CMK (cell line): Measurements from ENCODE around the gene CGA.

ENCODE experiments used
- DNase-seq: peaks from one replicate; pipeline ENCODE4 v3.0.0-alpha.2; 2010; ENCODE audit warnings: low read depth

CGA gene

DNA sequence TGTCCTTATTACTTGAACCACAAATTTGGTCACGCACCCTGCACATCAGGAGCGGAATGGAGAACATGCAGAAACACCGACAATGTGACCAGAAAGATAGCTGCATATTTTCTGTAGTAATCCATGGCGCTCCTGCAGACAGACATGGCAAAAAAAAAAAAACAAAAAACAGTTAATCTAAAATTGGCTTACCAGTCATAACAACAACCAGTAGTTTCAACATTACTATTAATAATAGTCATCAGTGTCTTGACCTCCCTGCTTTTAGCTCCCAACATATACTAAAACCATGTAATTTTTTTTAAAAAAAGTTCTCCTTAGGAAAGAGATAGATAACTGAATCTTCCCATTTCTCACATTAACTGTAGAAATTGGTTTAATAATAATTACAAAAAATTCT lies 6.8 kb downstream of the CGA start:
- peak; percentile 31 for DNase-seq

DNA sequence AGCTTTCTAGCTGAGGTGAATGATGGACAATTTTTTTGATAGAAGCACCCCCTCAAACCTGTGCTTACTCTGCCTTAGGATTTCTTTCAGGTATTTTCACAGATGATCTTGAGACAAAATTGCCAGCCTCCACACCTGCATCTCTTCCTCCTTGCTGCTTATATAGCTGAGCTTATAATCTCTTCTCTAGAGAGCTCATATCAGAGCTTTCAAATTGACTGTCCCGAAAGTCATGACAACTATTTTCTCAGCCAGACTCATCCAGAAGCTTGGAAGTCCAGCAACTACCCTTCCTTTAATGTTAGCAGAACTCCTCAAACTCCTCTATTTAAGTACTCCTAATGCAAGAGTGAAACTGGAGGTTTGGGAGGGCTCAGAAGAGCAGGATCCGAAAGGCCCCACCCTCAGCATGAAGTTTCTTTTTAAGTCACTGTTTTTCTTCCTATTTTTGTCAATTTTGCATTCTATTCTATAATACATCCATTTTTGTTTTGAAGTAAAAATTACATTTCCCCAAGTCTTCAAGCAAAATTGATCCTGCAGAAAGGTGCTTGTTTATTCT lies 12.7 kb downstream of the CGA start:
- DNase-seq, result no peak

DNA sequence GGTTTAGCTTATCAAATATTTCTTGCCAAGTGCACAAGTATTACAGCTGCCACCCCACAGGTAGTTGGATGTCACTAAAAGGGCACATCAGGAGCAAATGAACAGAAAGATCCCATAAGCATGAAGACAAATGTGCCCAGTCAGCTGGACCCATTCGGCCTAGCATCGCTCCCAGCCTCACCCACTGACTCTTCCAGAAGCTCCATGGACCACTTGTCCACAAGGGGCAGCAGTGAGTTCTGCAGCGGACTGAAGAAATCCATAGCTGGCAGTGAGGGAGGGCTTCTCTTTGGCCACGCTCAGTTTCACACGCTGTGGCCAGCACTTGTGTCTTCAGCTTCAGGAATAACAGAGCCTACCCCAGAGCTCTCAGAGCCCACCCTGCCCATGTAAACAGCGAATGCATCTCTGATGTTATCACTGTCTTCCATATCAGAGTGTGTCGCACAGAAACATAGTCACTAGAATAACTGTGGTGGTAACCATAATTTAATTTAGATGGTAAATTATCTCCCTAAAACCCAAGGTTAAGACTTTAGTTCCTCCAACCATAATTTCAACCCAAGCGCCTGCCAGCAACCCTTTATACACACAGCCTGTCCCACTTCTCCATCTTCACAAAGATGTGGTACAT lies 15.8 kb downstream of the CGA start:
- peak; percentile 53 for DNase-seq

DNA sequence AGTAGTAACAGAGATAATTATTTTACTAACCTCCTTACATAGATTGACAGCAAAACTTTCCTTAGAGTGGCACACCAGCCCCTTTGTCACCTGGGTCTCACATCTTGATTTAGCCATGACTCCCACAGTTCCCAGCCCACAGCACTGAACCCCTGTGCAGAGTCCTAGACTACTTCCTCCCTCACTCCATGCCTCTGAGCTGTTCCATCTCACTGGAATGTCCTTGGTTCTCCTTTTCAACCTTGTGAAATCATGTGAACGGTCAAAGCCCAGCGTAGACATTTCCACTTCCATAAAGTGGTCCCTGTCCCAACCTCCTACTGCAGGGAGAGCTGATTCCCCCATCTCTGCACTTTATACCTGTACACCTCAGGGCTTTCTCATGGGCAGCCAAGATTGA lies 19.7 kb downstream of the CGA start:
- no peak for DNase-seq

DNA sequence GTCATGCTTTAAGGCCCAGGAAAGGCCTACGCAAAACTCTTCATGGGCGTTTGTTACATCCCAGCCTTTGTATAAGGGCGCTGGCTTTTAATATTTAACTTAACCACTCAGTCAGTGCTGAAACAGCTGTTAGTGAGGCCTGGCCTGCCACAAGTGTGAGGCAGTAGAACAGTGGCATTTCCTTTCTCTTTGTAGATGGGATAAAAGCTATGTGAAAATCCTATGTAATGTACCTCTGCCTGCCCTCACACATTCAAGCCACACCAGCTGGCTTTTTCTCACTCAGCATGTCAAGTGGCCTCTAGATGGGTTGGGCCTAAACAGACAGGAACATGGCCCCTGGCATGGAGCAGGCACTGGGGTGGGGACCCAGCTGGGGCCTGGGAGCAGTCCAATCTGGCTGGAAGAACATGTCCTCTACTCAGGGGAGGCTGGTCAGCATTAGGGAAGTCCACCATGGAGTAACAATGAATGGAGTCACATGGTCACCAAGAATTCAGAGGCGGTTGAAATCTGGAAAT lies 20.7 kb downstream of the CGA start:
- no peak for DNase-seq

DNA sequence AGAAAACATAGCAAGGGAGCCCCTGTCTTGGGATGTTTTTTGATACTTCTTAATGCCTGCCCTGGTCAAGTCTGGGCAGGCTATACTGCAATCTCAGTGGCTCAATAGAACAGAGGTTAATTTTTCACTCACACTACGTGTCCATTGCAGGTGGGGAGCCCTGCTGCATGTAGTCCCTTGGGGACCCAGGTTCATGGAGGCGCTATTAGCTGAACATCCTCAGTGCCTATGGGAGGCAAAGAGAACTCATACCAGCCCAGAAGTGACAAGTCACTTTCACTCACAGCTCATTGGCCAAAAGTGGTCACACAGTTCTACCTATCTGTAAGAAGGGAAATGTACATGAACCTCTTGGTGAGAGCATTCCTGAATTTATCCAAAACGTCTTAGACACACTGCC lies 23.2 kb downstream of the CGA start:
- no peak for DNase-seq

DNA sequence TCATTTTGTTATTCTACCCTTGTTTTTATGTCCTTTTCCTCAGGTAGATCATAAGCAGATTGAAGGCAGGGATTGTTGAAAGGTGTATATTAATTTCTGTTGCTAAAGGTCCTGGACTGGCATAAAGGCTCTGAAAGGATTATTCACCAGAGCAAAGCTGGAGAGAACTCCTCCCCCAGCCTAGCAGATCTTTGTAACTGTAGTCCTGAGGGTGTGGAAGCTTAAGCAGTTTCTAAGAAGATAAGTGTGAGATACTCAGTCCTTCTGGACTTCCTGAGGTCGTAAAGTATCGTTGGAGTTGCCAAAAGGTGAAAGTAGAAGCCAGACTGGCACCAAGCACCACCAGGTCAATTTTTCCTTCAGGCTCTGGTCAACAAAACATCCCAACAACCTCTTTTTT lies 24.2 kb downstream of the CGA start:
- DNase-seq, result no peak

DNA sequence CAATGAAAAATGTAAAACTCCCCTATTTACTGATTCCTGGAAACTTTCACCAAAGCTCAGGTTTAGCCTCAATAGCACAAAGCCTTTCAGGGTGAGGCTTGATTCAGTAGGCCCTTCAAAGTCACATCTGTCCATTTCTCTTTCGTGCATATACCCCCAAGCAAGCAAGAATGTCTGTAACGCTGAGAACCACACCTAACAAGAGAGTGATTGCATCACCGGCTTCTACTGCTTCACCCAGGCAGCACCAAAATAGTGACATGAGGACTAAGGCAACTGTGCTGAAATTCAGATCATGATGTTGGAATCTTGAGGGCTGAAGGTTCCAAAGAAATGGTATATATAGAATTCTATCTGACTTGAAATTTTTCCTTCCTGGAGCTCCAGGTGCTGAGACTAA lies 26.1 kb downstream of the CGA start:
- DNase-seq, result no peak

DNA sequence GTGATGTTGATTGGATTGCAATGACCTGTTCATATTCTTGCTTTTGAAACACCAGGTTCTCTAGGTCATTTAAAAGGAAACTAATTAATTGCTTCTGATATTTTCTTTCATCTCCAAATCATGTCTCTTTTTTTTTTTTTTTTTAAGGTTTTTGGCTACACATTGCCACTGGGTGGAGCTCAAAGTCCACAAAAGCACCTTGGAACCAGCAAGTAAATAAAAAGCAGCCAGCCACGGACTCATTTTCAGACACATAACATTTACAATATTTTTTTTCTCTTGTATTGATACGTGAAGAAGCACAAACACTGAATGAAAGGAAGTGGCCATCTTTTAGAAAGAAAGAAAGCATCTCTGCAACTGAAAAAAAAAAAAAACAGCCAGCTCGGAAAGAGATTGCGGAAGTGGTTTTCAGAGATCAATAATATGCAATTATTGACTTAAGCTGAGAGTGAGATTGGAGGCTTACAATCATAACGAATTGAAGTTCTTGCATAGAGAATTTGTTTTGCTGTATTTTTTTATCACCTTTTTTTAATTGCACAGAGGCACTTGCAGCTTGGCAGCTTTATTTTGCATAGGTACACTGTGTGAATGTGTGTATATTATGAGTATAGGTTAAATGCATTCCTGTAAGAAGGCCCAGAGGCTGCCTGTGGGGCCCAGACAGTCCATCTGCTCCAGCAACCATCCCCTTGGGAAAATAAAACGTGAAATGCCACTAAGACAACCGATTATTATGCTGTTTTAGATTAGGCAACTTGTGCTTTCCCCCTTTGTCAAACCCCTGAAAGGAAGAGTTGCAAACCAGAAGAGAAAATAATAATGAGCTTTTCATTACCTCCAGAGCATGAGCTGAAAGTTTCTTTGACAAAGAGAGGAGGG lies 28.2 kb downstream of the CGA start:
- no peak for DNase-seq

DNA sequence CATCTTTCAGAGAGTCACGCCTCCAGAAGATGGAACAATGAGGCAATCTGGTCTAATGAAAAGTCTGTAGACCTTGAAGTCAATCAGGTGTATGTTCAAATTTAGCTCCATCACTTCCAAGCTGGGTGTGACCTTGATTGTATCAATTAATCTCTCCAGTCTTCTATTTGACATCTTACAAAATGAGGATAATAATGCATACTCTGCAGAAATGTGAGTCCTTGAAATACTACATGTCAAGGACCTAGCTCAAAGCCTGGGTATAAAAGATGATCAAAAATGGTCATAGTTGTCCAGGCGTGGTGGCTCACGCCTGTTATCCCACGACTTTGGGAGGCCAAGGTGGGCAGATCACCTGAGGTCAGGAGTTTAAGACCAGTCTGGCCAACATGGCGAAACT lies 29.8 kb downstream of the CGA start:
- DNase-seq, result no peak

DNA sequence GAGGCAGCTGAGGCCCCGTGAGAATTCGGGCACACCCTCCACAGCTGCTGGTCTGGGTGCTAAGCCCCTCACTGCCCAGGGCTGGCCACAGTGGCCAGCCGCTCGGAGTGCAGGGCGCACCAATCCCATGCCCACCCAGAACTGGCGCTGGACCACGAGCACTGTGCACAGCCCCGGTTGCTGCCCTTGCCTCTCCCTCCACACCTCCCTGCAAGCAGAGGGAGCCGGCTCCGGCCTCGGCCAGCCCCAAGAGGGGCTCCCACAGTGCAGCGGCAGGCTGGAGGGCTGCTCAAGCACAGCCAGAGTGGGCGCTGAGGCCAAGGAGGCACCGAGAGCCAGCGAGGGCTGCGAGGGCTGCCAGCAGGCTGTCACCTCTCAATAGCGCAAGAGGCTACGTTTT lies 35.0 kb downstream of the CGA start:
- no peak for DNase-seq

DNA sequence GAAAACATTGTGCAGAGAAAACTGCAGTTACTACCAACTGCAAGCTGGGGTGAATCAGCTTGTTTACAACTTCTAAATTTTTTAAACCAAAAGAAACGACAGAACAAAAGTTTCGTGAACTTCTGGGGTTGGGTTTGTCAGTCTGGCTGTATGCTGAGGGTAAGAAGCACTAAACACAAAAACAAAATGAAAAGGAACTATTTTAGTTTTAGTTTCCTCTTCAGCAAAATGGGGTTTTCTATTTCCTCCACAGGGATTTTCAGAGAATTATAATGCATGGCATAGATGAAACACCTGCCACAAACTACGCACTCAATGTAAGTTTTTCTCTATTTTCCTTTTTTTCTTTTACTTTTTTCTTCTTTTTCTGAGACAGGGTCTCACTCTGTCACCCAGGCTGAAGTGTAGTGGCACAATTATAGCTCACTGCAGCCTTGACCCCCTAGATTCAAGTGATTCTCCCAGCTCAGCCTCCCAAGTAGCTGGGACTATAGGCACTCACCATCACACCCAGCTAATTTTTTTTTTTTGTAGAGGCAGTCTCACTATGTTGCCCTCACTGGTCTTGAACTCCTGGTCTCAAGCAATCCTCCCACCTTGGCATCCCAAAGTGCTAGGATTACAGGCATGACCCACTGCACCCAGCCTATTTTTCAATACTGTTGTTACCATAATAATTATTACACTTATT lies 40.6 kb downstream of the CGA start:
- DNase-seq, result no peak

DNA sequence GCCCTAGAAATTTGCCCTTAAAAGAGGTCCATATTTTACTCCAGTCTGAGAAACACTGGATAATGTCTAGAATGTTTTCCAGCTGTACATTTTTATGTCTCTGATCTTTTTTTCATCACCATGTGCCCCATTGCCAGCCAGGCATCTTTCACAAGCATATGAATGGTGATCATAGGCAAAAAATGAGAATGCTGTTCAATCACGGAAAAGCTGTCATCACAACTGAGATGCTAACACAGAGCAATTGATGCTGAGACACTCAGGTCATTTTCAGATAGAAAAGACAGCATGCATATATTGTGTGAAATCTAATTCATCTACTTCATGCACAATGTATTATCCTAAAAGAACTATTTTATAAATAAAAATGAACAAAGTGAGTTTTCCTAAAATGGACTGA lies 41.6 kb downstream of the CGA start:
- no peak for DNase-seq

DNA sequence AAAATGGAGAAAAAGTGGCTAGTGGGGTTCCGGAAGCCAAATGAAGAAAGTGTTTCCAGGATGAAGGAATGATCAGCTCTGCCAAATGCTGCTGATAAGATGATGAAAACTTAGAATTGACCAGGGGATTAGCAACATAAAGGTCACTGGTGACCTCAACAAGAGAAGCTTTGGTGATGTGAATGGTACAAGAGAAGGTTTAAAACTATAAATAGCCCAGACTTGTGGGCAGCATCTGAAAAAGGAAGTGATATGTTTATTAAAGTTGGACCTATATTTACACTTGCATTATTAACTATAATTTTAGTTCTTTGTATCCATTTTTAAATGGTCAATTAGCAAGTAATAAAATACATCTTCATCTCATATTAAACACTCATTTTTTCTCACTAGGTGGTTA lies 45.1 kb downstream of the CGA start:
- no peak for DNase-seq

DNA sequence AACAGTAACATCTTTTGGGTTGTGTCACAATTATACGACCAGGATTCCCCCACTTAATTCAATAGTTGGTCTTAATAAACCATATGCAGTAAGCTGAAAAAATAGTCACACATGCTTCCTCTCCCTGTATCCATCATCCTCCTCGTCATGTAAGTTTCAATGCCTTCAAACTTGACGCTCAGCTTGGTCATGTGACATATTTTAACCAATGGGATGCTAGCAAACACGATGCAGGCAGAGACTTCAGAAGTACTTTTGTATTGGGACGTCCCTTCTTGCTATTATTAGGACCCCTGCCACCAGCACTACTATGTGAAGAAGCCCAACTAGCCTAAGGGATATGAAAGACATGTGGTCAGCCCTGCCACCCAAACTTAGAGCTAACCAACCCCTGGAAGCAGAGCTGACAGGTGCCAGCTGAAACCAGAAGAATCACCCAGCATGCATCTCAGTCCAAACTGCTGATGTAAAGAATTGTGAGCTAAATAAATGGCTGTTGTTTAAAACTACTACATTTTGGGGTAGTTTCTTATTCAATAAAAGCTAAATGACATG lies 49.3 kb downstream of the CGA start:
- DNase-seq, result no peak

DNA sequence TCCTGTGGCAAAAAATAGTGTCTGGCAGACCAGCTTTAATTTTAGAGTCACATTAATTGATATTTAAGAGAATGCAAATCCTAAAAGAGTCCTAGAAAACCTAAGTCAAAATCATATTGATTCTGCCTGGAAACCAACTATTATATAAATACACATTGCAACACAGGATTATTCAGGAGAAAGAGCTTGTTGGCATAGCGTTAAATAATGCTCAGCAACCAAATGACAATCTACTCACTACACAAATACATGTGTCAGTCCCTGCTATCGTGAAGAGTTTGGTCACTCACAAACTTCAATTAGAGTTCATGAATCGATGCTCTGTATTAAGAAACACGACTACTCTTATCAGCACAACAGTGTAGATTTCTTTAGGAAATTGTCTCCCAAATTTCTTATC lies 54.2 kb downstream of the CGA start:
- DNase-seq, result no peak
